ENCODE data around the gene ARAP1.

DNA sequence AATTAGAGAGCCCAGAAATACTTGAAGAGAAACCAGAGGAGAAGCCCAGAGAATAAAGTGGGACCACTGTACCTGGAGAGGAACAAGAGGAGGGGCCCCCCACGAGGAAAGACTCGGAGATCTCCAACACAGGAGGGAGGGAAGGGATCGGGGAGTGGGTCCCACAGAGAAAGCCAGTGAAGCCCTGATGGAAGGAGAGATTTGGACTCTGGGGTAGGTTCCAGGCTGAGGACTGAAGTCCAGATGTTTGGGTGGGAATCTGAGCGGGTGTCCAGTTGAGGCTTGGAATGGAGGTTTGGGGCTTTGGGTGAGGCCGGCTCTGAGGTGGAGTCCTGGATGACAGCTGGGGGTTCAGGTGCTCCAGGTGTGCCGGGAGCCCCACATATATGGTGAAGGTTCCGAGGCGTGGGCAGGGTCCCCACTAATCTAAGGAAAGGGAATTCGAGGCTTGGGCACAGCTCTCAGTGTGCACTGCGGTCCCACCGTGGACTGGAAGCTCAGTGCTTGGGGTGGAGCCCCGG, 110.6 kb downstream of the ARAP1 start:
- TF ChIP-seq GATA2 (IDR thresholded peaks at IDR 0.05; ENCODE audit: low read depth, low read length): no peak
- no peak for TF ChIP-seq GATA3 (IDR thresholded peaks at IDR 0.05; ENCODE audit: low read depth, low read length)

Measured in SH-SY5Y (cell line).